Inferior parietal cortex (tissue), 1 donor: Measurements from ENCODE around the gene MAGI3.
"Not testable (repeated sequence)": the region's sequence is repeated elsewhere in the genome, so short reads cannot be mapped to it uniquely, and the experiment has no call there.

Source experiments
- DNase-seq: peaks from one replicate; pipeline ENCODE4 v3.0.0-alpha.2; 2016; ENCODE audit errors: extremely low spot score

The MAGI3 gene

DNA sequence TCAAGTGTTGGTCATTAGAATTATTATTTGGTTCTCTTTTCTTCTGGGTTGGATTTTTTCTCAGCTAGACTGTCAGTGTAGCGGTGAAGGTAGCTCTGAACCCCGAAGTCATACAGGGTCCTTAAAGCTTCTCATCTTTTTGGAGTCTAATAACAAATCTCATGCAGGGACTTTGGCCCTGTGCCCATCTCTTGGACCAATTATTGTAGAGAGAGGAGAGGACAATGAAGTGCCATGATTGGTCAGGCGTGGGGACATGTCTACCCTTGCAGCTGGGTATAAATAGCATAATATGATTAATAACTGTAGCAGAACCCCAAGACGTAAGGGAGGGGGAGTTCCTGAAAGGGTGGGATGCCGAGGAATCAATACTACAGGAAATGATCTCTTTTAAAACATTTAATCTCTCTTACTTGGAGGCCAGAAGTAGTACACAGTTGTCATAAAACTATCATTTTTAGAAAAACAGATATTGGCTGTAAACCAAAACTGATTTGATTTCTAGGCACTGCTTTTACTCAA lies 8.8 kb downstream of the MAGI3 start:
- no peak for DNase-seq

DNA sequence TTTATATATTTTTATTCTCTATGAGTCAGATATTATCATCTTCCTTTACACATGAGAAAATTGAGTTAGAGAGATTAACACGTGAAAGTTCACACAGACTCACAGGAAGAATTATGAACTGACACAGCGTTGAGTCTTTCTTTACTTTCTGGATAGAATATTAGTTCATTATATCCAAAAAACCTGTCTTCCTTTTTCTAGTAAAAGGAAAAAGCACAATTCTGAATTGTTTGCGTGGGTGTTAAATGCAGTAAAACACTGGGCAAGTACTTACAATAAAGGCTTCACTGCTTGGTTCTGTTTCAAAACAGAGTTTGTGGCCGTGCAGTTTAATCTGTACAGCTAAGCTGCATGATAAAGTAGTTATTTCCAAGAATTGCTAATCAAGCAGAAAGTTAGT lies 10.8 kb downstream of the MAGI3 start:
- no peak for DNase-seq

DNA sequence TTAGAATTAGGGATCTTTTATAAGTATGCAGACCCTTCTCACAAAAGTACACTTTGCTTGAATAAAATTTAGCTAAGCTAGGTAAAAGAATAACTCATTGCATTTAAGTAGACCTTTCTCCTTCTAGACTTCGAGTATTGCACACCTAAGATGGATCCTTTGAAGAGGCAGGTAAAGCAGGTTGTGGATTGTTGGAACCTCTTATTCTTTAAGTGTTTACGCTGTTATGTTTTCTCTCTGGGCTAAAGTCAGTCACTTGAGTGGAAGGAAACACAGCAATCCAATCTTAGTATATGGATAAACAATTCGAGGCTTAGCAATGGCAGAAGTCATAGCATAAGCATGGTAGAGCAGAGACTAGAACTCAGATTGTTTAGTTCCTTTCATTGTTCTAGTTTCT lies 11.4 kb downstream of the MAGI3 start:
- no peak for DNase-seq

DNA sequence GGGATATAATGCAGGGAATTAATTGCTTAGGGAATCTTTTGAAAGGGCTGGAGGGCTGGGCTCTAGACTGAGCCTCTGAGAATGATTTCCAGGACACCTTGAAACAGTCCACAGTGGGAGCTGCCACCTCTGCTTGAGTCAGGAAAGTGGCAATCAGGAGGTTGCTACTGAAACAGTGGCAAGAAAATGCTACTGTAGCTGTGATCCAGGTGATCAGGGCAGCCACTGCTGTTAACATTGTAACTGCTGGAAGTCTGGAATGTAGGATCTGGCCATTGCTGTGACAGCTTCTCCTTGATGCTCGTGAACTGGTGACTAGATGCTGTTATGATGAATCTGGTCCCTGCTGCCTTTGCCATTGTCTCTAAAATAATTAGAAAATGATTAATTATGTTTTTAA lies 12.8 kb downstream of the MAGI3 start:
- no peak for DNase-seq

DNA sequence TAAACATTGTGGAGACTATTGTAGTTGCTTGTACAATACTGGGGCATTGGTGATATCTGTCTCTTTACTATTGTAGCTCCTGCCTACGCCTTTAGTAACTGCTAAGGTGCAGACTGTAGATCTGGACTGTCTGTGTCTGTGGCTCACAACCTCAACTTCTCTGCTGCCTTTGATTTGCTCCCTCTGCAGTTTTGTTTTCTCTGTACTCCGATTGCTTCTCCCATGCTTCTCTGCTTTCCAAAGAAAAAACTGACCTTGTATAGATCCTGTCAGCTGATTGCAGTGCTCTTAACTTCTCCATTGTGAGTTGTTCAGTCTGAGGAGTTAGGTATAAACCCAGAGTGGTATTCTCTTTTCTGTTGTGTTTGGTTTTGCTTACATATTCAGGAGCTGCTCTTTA lies 15.3 kb downstream of the MAGI3 start:
- DNase-seq, result no peak

DNA sequence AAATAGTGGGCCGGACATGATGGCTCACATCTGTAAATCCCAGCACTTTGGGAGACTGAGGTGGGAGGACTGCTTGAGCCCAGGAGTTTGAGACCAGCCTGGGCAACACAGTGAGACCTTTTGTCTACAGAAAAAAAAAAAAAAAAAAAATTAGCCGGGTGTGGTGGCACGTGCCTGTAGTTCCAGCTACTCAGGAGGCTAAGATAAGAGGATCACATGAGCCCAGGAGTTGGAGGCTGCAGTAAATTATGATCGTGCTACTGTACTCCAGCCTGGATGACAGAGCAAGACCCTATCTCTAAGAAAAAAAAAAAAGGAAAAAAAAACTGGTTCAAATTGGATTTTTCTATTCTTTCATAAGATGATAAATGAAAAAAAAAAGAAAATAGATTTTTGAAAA lies 15.8 kb downstream of the MAGI3 start:
- not testable (repeated sequence) for DNase-seq

DNA sequence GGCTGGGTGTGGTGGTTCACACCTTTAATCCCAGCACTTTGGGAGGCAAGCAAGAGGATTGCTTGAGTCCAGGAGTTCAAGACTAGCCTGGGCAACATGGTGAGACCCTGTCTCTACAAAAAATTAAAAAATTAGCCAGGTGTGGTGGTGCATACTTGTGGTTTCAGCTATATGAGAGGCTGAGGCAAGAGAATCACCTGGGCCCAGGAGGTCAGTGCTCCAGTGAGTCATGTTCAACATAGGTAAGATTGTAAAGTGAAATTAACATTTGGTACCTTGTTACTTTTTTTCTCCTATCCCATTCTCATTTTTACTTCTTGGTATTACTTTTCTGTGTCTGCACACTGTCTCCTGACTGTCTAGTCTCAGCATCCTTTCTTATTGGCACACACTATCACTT lies 19.0 kb downstream of the MAGI3 start:
- no peak for DNase-seq

DNA sequence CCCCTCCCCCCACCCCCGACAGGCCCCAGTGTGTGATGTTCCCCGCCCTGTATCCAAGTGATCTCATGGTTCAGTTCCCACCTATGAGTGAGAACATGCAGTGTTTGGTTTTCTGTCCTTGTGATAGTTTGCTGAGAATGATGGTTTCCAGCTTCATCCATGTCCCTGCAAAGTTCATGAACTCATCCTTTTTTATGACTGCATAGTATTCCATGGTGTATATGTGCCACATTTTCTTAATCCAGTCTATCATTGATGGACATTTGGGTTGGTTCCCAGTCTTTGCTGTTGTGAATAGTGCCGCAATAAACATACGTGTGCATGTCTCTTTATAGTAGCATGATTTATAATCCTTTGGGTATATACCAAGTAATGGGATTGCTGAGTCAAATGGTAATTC lies 21.7 kb downstream of the MAGI3 start:
- DNase-seq, result not testable (repeated sequence)

DNA sequence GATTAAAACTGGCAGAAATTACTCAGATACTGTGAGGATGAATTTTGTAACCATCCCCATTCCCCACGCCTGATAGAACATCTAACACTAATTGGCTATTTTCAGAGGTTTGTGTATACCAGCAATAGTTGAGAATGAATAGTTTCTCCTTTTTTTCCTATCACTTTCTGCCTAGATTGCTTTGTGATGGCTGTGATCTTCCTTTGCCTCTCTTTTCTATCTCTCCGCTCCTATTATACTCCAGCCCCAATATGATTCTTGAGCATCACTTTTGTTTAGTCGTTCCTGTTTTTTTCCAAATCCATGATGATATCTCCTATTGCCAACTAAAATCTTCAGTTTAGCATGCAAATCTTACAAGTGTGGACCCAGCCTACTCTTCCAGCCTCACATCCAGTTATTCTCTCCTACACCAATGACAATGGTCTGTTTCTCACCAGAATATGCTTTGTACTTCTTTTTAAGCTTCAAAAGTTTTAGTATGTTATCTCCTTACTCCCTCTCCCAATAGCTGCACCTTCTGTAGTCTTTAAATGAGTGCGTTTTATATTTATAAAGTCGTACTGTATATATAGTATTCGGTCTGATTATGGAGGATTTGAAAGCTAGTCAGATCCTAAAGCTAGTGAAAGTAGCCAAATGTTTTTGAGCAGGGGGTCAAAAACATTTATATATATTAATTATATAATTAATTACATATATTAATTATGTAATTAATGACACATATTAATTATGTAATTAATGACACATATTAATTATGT lies 25.2 kb downstream of the MAGI3 start:
- no peak for DNase-seq

DNA sequence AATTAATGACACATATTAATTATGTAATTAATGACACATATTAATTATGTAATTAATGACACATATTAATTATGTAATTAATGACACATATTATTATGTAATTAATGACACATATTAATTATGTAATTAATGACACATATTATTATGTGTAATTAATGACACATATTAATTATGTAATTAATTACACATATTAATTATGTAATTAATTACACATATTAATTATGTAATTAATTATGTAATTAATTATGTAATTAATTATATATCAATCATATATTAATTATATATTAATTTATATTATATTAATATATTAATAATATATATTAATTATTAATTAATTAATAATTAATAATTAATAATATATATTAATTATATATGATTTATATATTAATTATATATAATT lies 25.8 kb downstream of the MAGI3 start:
- DNase-seq, result not testable (repeated sequence)

DNA sequence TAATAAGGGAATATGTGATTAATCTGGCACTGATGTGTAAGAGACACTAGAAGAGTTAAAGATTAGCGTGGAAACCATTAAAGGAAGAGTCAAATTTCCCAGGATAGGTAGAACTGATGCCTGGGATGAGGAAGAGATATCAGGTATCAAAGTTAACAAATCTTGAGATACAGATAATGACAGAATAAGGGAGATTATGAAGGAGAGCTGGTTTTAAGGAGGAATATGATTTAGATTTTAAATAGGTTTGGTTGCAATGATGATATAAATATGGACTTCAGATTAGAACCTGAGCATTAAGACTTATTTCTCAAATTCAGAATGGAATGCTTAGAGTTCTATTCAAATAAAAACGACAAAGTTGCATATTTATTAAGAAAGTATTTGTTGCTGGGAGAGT lies 26.2 kb downstream of the MAGI3 start:
- DNase-seq, result no peak

DNA sequence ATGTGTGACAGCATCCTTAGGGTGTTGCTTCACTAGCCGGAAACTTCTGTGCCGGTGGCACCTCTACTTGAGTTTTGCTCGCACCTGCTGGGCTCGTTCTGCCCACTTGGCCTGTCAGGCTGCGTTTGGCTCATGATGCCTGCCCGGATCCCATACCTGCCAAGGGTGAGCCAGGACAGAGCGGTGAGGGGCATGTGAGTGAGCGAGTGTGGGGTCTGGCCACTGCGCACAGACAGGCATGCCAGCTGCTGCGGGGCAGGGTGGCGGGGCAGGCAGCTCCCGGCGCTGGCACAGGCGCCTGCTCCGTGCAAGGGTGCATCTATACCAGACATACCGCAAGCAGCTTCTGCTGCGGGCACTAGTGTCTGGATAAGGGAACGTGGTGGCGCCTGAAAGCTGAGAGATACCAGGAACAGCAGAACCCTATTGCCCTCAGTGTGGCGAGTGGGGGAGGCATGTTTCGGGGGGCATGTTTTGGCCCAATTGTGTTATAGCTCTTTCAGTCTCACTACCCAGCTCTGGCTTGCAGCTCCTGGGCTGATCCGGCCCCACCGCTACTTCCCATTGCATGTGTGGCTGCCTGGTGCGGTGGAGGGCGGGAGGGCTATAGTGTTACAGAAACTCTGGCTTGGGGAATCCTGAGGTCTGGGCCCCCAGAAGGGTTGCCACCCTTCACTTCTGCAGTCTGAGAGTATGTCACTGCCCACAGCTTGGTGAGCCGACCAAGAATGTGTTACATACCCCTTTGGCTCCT lies 32.2 kb downstream of the MAGI3 start:
- DNase-seq, result no peak

DNA sequence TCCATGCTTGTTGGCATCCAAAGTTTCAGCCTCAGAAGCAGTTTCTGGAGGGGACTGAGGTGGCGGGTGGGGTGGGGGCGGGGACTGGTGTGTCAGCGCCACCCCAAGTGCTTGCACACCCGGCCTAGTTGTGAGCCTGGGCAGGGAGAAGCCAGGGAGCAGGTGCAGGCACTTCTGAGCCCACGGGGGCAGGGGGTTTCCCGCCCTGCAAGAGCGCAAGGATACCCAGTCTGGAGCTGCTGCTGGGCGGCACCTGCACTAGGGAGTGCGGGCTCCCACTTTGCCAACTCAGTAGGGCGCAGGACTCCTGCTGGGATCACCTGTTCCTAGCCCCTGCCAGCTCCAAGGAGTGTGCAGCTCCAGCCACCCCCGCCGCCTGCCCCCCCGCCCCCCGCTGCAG lies 33.5 kb downstream of the MAGI3 start:
- no peak for DNase-seq

DNA sequence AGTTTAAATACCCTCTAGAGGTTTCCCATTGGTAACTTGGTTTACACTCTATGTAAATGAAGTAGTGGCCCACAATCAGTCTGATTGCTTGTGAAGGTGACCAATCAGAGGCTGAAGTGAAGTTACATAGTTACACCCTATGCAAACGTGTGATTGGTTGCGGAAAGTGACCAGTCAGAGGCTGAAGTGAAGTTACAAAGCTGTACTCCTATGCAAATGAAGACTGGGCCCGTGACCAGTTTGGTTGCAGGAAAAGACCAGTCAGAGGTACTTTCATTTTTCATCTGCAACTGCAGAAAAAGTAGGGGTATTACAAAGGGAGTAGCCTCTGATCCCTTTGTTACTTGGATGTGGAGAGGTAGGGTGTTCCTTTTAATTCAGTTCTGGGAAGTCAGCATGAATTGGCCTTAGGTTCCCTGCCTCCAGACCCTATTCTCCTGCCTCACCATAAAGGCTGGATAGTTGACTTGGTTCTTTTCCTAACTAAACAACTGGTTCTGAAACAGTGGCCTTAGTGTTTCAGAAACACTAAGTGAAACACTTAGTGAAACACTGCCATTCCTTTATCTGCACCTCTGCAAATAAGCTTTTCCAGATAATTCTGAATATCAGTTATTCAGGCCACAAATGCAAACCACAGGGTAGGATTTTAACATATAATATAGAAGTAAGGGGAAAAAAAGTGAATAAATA lies 39.3 kb downstream of the MAGI3 start:
- no peak for DNase-seq

DNA sequence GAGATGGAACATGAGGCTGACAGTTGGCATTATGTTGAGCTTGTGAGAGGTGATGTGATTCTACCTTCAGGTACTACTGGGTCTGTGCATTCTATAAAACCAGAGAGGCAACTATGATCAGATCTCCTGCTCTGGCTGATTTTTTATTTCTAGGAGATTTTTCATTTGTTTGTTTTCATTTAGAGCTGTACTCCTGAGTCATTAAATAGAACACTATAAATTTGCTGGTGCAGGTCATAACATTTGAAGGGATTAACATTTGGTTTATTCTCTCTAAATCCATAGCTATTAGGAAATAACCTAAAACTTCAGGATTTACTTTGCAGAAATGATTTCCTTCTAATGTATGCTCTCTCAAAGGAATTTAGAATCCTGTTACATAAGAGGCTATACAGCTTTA lies 42.9 kb downstream of the MAGI3 start:
- no peak for DNase-seq

DNA sequence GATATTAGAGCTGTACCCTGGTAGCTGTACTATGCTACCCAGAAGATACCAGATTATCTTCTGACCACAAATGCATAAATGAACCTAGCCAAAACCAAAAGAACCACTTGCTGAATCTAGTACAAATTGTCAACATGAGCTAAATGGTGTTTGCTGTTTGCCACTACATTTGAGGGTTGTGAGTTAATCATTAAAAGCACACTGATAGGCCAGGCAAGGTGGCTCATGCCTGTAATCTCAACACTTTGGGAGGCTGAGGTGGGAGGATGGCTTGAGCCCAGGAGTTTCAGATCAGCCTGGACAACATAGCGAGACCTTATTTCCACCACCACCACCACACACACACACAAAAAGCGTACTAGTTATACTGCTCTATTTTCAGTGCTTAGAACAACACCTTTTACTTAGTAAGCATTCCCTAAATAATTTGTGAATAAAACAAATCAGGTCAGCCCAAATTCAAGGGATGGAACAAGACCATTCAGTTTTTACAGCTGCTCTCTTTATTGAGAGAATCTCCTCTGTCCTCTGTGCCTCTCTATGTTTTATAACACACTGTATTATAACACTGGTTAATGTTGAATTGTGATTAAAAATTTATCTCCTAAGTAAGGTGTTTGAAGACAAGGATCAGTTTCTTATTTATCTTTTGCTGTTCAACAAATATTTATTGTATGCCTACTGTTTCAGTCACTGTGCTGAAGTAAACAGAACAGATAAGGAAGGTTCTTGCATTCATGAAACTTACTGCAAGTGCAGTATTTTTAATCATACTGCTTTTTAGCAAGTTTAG lies 44.0 kb downstream of the MAGI3 start:
- no peak for DNase-seq

DNA sequence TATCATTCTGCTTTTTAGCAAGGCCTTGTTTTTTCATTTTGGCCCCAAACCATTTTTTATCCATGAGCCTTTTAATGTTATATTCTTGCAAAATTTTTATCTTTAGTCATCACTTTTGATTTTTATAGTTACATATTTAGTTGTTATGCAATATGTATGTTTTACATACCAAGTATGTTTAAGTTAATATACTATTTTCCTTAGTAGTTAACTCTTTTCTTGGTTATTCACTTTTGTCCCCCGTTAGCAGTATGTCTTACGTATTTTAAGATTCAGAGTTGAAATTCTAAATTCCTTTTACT lies 44.5 kb downstream of the MAGI3 start:
- no peak for DNase-seq

DNA sequence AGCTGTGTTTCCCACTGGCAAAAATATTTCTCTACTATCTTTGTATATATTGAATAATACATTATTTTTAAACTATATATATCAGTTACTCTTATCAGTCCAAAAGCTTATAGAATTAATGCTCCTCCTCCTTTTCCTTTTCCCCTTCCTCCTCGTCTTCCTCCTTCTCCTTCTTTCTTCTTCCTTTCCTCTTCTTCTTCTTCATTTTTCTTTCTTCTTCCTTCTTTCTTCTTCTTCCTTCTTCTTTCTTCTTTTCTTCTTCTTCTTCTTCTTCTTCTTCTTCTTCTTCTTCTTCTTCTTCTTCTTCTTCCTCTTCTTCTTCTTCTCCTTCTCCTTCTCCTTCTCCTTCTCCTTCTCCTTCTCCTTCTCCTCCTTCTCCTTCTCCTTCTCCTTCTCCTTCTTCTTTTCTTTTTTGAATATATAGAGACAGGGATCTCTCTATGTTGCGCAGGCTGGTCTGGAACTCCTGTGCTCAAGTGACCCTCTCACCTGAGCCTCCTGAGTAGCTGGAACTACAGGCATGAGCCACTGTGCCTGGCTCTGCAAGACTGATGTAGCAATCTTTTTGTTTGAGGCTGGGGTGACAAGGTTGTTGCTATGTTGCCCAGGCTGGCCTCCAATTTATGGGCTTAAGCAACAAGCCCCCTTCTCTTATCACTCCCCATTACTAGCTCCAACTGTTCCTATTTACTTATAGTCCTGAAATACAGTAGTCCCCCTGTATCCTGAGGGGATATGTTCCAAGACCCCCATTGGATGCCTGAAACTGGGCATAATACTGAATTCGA lies 47.4 kb downstream of the MAGI3 start:
- DNase-seq, result no peak

DNA sequence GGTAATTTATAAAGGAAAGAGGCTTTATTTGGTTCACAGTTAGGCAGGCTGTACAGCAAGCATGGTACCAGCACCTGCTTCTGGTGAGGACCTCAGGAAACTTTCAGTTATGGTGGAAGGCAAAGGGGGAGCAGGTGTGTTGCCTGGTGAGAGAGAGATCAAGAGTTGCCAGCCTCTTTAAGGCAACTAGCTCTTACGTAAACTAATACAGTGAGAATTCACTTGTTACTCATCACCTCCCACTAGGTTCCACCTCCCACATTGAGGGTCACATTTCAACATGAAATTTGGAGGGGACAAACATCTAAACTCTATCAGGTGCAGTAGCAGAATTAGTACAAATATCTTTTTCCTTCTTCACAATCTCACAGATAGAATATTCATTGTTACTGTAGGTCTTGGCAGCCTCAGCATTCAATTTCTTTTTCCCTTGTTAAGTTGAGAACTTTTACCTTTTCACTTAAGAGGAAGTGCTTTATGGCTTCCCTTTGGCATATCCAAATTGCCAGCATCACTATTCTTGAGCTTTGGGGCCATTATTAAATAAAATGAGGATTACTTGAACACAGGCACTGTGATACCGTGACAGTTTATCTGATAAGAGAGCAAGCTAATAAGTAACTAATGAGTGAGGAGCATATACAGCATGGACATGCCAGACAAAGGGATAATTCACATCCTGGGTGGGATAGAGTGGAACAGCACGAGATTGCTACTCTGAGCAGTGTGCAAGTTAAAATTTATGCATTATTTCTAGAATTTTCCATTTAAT lies 48.4 kb downstream of the MAGI3 start:
- no peak for DNase-seq

DNA sequence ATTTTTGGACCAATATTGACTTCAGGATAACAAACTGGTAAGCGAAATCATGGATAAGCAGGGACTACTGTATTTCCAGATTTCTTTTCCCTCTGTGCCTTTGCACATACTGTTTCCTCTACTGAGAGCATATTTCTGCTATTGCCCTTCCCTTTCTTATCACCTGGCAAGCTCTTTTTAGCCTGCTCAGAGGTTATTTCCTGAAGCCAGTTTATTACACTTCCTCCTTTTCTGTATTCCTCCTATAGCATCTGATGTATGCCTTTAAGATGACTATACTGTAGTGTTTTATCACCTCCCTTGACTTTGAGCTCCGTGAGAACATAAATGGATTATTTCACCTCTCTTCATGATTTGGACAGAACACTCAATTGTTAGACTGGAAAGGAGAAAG lies 49.0 kb downstream of the MAGI3 start:
- no peak for DNase-seq
